GM20000 (cell line): ENCODE data around the gene LMOD1.

Source experiments
- DNase-seq: peaks from one replicate; pipeline ENCODE4 v3.0.0; 2012; ENCODE audit warnings: low spot score
- CTCF ChIP-seq: IDR thresholded peaks from 2 replicates; pipeline ENCODE4 v1.5.1; 2012; ENCODE audit warnings: mild to moderate bottlenecking, control low read depth; ENCODE audit errors: extremely low read depth, missing control alignments

Gene LMOD1

GRCh38 chr1:201883786-201884185, 62.6 kb downstream of the LMOD1 start:
- no peak for DNase-seq
- TF ChIP-seq CTCF = no peak

- no peak for TF ChIP-seq CTCF
- DNase-seq = no peak
Measured at GRCh38 chr1:201883266-201883665, 63.1 kb downstream of the LMOD1 start.

GRCh38 chr1:201882665-201883132, 63.6 kb downstream of the LMOD1 start:
- DNase-seq = no peak
- no peak for TF ChIP-seq CTCF

GRCh38 chr1:201881617-201882016, 64.7 kb downstream of the LMOD1 start:
- TF ChIP-seq CTCF = no peak
- DNase-seq = no peak

GRCh38 chr1:201880928-201881571, 65.3 kb downstream of the LMOD1 start:
- DNase-seq = no peak
- no peak for TF ChIP-seq CTCF

- peak; percentile 38 for TF ChIP-seq CTCF
- DNase-seq = peak; percentile 66
Measured at GRCh38 chr1:201877877-201878401, 68.4 kb downstream of the LMOD1 start.

GRCh38 chr1:201876148-201876818, 70.1 kb downstream of the LMOD1 start:
- no peak for TF ChIP-seq CTCF
- no peak for DNase-seq
